B cell (primary cell): ENCODE results near the gene SLC9A7. TPM values are rescaled to one million over a fixed set of nuclear protein-coding genes. Genes with fewer than 3 reads are reported as not detected.

Experiments
- ATAC-seq: fragments of 200-7000 bp; cut with Tn5 transposase; one replicate; pipeline ENCODE4 v1.10.0; 2021; ENCODE audit warnings: low read depth, mild to moderate bottlenecking, moderate number of reproducible peaks, moderate library complexity
- CTCF ChIA-PET: fragments of 350-600 bp; sonication (Branson Sonifier 250); formaldehyde crosslinking; loops from one replicate; lab custom pipeline; 2021; ENCODE audit warnings: antibody characterized with exemption, inconsistent platforms; lab: Charles Lee
- POLR2A ChIA-PET: fragments of 350-600 bp; sonication (Branson Sonifier 250); formaldehyde crosslinking; loops from one replicate; lab custom pipeline; 2021; ENCODE audit warnings: antibody characterized with exemption; lab: Charles Lee
- DNase-seq: peaks from one replicate; pipeline ENCODE4 v3.0.0; 2013
- H2AFZ ChIP-seq: 2 replicates; pipeline ENCODE4 v1.6.1; 2012; ENCODE audit warnings: mild to moderate bottlenecking, low read depth, low read length; ENCODE audit not compliant: insufficient read depth, poor library complexity, severe bottlenecking
- H3K27ac ChIP-seq, 2 donors: 1 replicate in 1 of 2; 2 replicates in 1 of 2; pipeline ENCODE4 v1.5.1; 2012 to 2013; ENCODE audit warnings: low read length in 2 of 2, mild to moderate bottlenecking in 2 of 2, moderate library complexity in 1 of 2
- H3K27me3 ChIP-seq, 4 experiments: fragments of 200-600 bp in 1 of 4; sonication (generic) in 1 of 4; replicated peaks in 1 of 4; 1 replicate in 2 of 4; 2 replicates in 2 of 4; pipeline versions ENCODE4 v1.6.1 to v1.7.0; 2013 to 2016; ENCODE audit warnings: low read length in 3 of 4, mild to moderate bottlenecking in 2 of 4, mixed read lengths in 1 of 4, moderate library complexity in 1 of 4; ENCODE audit not compliant: insufficient read depth in 4 of 4, control insufficient read depth in 3 of 4; ENCODE audit errors: control extremely low read depth in 1 of 4
- H3K36me3 ChIP-seq, 2 experiments: replicated peaks in 1 of 2; 1 replicate in 1 of 2; 2 replicates in 1 of 2; pipeline versions ENCODE4 v1.6.1 to v1.7.1; 2013; ENCODE audit warnings: low read length in 1 of 2; ENCODE audit not compliant: insufficient read depth in 2 of 2, control insufficient read depth in 1 of 2; ENCODE audit errors: control extremely low read depth in 1 of 2, extremely low read depth in 1 of 2
- H3K4me1 ChIP-seq, 2 donors: fragments of 200-600 bp in 1 of 2; sonication (generic) in 1 of 2; 1 replicate in 1 of 2; 2 replicates in 1 of 2; pipeline versions ENCODE4 v1.5.1 to v1.6.1; 2013 to 2017; ENCODE audit warnings: low read length in 2 of 2; ENCODE audit not compliant: control insufficient read depth in 2 of 2, insufficient read depth in 2 of 2
- H3K4me2 ChIP-seq: replicated peaks from 2 replicates; pipeline ENCODE3; 2012; ENCODE audit warnings: mild to moderate bottlenecking, low read depth, low read length; ENCODE audit not compliant: poor library complexity, severe bottlenecking
- H3K4me3 ChIP-seq, 5 experiments: fragments of 200-600 bp in 1 of 5; sonication (generic) in 1 of 5; 1 replicate in 3 of 5; 2 replicates in 2 of 5; pipeline versions ENCODE4 v1.5.1 to v1.7.0; 2011 to 2016; ENCODE audit warnings: low read length in 4 of 5, mild to moderate bottlenecking in 4 of 5, low read depth in 2 of 5, control low read depth in 1 of 5, moderate library complexity in 1 of 5; ENCODE audit not compliant: insufficient read depth in 1 of 5; ENCODE audit errors: control extremely low read depth in 1 of 5, extremely low read depth in 1 of 5
- H3K79me2 ChIP-seq: fragments of 200-600 bp; sonication (generic); one replicate; pipeline ENCODE4 v1.6.0; 2016; ENCODE audit warnings: low read length; ENCODE audit not compliant: control insufficient read depth, insufficient read depth
- H3K9ac ChIP-seq: fragments of 200-600 bp; sonication (generic); 2 replicates; pipeline ENCODE4 v1.6.1; 2017; ENCODE audit warnings: mild to moderate bottlenecking, low read length, moderate library complexity
- H3K9me3 ChIP-seq, 3 donors: one replicate each; pipeline versions ENCODE4 v1.6.1 to v1.7.1; 2013; ENCODE audit warnings: low read length in 2 of 3; ENCODE audit not compliant: control insufficient read depth in 2 of 3, insufficient read depth in 1 of 3; ENCODE audit errors: control extremely low read depth in 1 of 3
- H4K20me1 ChIP-seq: 2 replicates; pipeline ENCODE4 v1.6.0; 2012; ENCODE audit warnings: mild to moderate bottlenecking, low read length; ENCODE audit not compliant: insufficient read depth, control insufficient read depth, poor library complexity, severe bottlenecking
- H3K27ac Mint-ChIP-seq: one replicate; pipeline ENCODE4 v1.8.0; 2021; ENCODE audit warnings: mixed read lengths
- H3K27me3 Mint-ChIP-seq: one replicate; pipeline ENCODE4 v1.8.0; 2021; ENCODE audit warnings: mixed read lengths
- H3K4me1 Mint-ChIP-seq: one replicate; pipeline ENCODE4 v1.8.0; 2021; ENCODE audit warnings: mixed read lengths
- H3K4me3 Mint-ChIP-seq: one replicate; pipeline ENCODE4 v1.8.0; 2021; ENCODE audit warnings: mixed read lengths
- H3K9me3 Mint-ChIP-seq: one replicate; pipeline ENCODE4 v1.8.0; 2022; ENCODE audit warnings: mixed read lengths; ENCODE audit not compliant: insufficient read depth
- CTCF ChIP-seq: fragments of 200-600 bp; IDR thresholded peaks from one replicate; pipeline ENCODE4 v1.8.0; 2022; ENCODE audit warnings: antibody characterized with exemption, mild to moderate bottlenecking
- EZH2 ChIP-seq: IDR thresholded peaks from 2 replicates; pipeline ENCODE4 v1.6.1; 2012; ENCODE audit warnings: borderline replicate concordance, low read depth, mild to moderate bottlenecking, moderate library complexity, low read length; ENCODE audit not compliant: insufficient read depth, poor library complexity, severe bottlenecking
- WGBS: methylation state at CpG from one replicate; pipeline ENCODE4 v1.1.5; 2013; ENCODE audit warnings: missing lambda C conversion rate; ENCODE audit not compliant: insufficient coverage; 5-methylcytosine and 5-hydroxymethylcytosine counted together
- intact Hi-C: fragments of 100-400 bp; cut with micrococcal nuclease; formaldehyde crosslinking; loops from one replicate; pipeline ENCODE4 v1.10.0; 2022
- polyA plus RNA-seq: library from polyadenylated mRNA; depleted of rRNA; stranded (reverse); fragments of >200 nt; gene quantifications from 2 replicates; pipeline ENCODE4 v1.2.3, GENCODE V29; 2012
- total RNA-seq, 2 donors: library from RNA; stranded (reverse); fragments of 120-200 nt in 1 of 2; gene quantifications; 1 replicate in 1 of 2; 2 replicates in 1 of 2; pipeline versions ENCODE4 v1.2.3 to v1.2.4, GENCODE V29; 2013 to 2022

Gene SLC9A7
- total and polyA plus RNA-seq, 2 donors (not counting 1 experiment from before 2014, with no cell fraction given): 24.9 to 53.2 TPM

GRCh38 chrX:46758163-46758955, 559 bp downstream of the SLC9A7 start:
- Histone ChIP-seq H3K27ac (peak overlapping the region; percentile 56 to 77), H2AFZ (peak overlapping the region; percentile 66), H3K4me1 (peaks cover 25 to 36% of the 10 kb centered on the region in 2 donors), H3K9me3 (peaks cover 0 to 4% (median 0%) of the 10 kb centered on the region in 3 donors), H3K27me3 (no peaks in the 10 kb centered on the region), H3K9ac (peak overlapping the region; percentile 77), H3K4me2 (peak overlapping the region; percentile 76), H3K4me3 (peak overlapping the region; percentile 52 to 73 (median 68)), H3K79me2 (peaks cover 66% of the 10 kb centered on the region), H4K20me1 (no peaks in the 10 kb centered on the region), H3K36me3 (no peaks in the 10 kb centered on the region)
- Mint-ChIP-seq H3K27ac (peak overlapping the region; percentile 96), H3K4me3 (peak overlapping the region; percentile 97), H3K4me1 (peaks cover 43% of the 10 kb centered on the region), H3K27me3 (no peaks in the 10 kb centered on the region), H3K9me3 (no peaks in the 10 kb centered on the region)
- ChIA-PET CTCF (interaction anchor here (0.8 to 1.9 kb wide), 4 partner anchors 19 to 71 kb away, joined by 3 to 13 read pairs (median 4); no protein-coding TSS in a partner anchor), POLR2A (no interaction called here)
- ATAC-seq (peak; percentile 23), DNase-seq (no peak)
- TF ChIP-seq EZH2: no peak
- no peak for TF ChIP-seq CTCF
- under 1% methylated on average over 29 of the region's 47 CpGs for WGBS
- intact Hi-C loops: loop anchor here (2.0 to 10.0 kb wide), 3 partner anchors 78 to 726 kb away; partner anchors contain the start of genes CDK16, RP2 and ZNF41

GRCh38 chrX:46757593-46757992, 1.3 kb downstream of the SLC9A7 start:
- peaks cover 70% of the 10 kb centered on the region for H3K79me2 ChIP-seq

More at GRCh38 chrX:46757593-46757992, 1.3 kb downstream of the SLC9A7 start:
- Histone ChIP-seq H2AFZ (peak overlapping the region; percentile 66), H3K27me3 (no peaks in the 10 kb centered on the region), H3K4me3 (peak overlapping the region; percentile 52 to 73 (median 68)), H3K9me3 (no peaks in the 10 kb centered on the region), H3K9ac (peak overlapping the region; percentile 77), H3K27ac (peak overlapping the region; percentile 56 to 77), H3K4me1 (peaks cover 26 to 38% of the 10 kb centered on the region in 2 donors), H3K36me3 (no peaks in the 10 kb centered on the region), H4K20me1 (no peaks in the 10 kb centered on the region), H3K4me2 (peak overlapping the region; percentile 76)
- intact Hi-C loops: loop anchor here (5.0 to 10.0 kb wide), 2 partner anchors 460 to 727 kb away; partner anchors contain the start of genes CDK16 and ZNF41
- TF ChIP-seq CTCF: no peak
- TF ChIP-seq EZH2: no peak
- ChIA-PET CTCF (interaction anchor here (1.9 kb wide), 1 partner anchor 39 kb away, joined by 13 read pairs; no protein-coding TSS in a partner anchor), POLR2A (no interaction called here)
- DNase-seq (no peak), ATAC-seq (no peak)
- Mint-ChIP-seq H3K27ac (peak overlapping the region; percentile 96), H3K4me3 (peak overlapping the region; percentile 97), H3K27me3 (no peaks in the 10 kb centered on the region), H3K4me1 (peaks cover 44% of the 10 kb centered on the region), H3K9me3 (no peaks in the 10 kb centered on the region)
- WGBS: no CpG with 5 or more reads among the region's 8 CpGs
